Esophagus squamous epithelium (tissue), 4 donors: Measurements from ENCODE around the gene MFAP4.

Source experiments
- CTCF ChIP-seq, 6 experiments: fragments of 450-650 bp in 4 of 6; fragments of 200-600 bp in 2 of 6; sonication (generic) in 2 of 6; IDR thresholded peaks; one replicate each; pipeline ENCODE4 v1.5.1; 2016 to 2019; ENCODE audit warnings: antibody characterized with exemption in 6 of 6, mild to moderate bottlenecking in 4 of 6, moderate library complexity in 4 of 6
- POLR2A ChIP-seq, 4 donors: fragments of 450-650 bp; IDR thresholded peaks; one replicate each; pipeline ENCODE4 v1.6.1; 2017; ENCODE audit warnings: antibody characterized with exemption in 4 of 4, mild to moderate bottlenecking in 4 of 4, moderate library complexity in 3 of 4

- TF ChIP-seq POLR2A (IDR thresholded peaks at IDR 0.05) (no peak), CTCF (IDR thresholded peaks at IDR 0.05) (no peak)
Observed at GRCh38 chr17:19374136-19374535, 12.9 kb downstream of the MFAP4 start.
